GM12878 (cell line): Measurements from ENCODE around the gene MZT2A.

Experiments used
- CTCF ChIP-seq, 3 experiments: IDR thresholded peaks in 2 of 3; conservative IDR thresholded peaks in 1 of 3; 2 replicates each; pipeline ENCODE4 v1.5.1; 2011; ENCODE audit warnings: low read depth in 3 of 3, low read length in 3 of 3, mild to moderate bottlenecking in 3 of 3, control low read depth in 2 of 3, moderate library complexity in 2 of 3, inconsistent platforms in 1 of 3, mixed read lengths in 1 of 3; ENCODE audit not compliant: control insufficient read depth in 2 of 3, insufficient read depth in 1 of 3; ENCODE audit errors: extremely low read depth in 1 of 3
- EGR1 ChIP-seq, 2 experiments: IDR thresholded peaks; 1 replicate in 1 of 2; 2 replicates in 1 of 2; pipeline ENCODE4 v1.6.1; 2011 to 2012; ENCODE audit warnings: low read depth in 2 of 2, low read length in 2 of 2, borderline replicate concordance in 1 of 2, mild to moderate bottlenecking in 1 of 2, moderate library complexity in 1 of 2
- KLF5 ChIP-seq: fragments of 450-650 bp; IDR thresholded peaks from 2 replicates; pipeline ENCODE4 v1.6.1; 2014; ENCODE audit warnings: mild to moderate bottlenecking; ENCODE audit not compliant: partially characterized antibody
- POLR2A ChIP-seq: IDR thresholded peaks from 2 replicates; pipeline ENCODE4 v1.6.1; 2011; ENCODE audit warnings: low read depth, mild to moderate bottlenecking, low read length
- STAT1 ChIP-seq: fragments of 450-650 bp; conservative IDR thresholded peaks from 2 replicates; pipeline ENCODE4 v1.6.1; 2014; ENCODE audit warnings: antibody characterized with exemption, mild to moderate bottlenecking

- no peak for TF ChIP-seq CTCF (IDR thresholded peaks at IDR 0.05 in 2 of 3, conservative IDR thresholded peaks at IDR 0.05 in 1 of 3; ENCODE audit: control insufficient read depth in 2 of 3, extremely low read depth in 1 of 3, insufficient read depth in 1 of 3, low read depth in 3 of 3, low read length in 3 of 3)
- no peak for TF ChIP-seq STAT1
- no peak for TF ChIP-seq POLR2A
- no peak for TF ChIP-seq KLF5
- TF ChIP-seq EGR1 (IDR thresholded peaks at IDR 0.05; ENCODE audit: borderline replicate concordance in 1 of 2, low read depth in 2 of 2, low read length in 2 of 2), result no peak
Observed at GRCh38 chr2:131509615-131510014, 17.4 kb upstream of the MZT2A start.
